HG03025 (cell line): ENCODE data around the gene MS4A4E.
"Not testable (repeated sequence)": the region's sequence is repeated elsewhere in the genome, so short reads cannot be mapped to it uniquely, and the experiment has no call there.

Source experiments
- ATAC-seq: cut with Tn5 transposase; IDR thresholded peaks from one replicate; pipeline ENCODE4 v1.9.1; 2021; ENCODE audit warnings: mild to moderate bottlenecking, moderate library complexity; ENCODE audit not compliant: unreplicated experiment, low FRiP score

The MS4A4E gene

DNA sequence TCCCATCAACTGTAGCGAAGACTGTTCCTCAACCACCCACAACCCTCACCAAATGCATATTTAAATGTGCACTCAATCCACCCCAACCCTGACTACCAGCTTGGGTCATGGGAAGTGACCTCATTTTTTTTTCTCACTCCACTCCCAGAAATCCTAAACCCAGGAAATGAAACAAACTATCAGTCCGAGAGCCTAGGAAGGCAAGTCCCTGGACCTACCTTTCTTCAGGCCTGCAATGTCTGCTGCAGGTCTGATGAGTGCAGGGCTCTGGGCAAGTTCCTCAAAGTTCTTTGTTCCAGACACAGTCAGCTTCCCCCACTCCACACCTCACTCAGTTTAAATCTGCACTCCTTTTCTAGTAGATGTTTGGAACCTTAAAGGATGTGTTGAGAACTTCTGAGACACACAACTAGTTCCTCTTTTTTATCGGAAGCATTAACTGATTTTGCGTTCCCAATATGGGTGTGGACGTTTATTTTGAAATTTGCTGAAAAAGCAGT lies at the start of gene MS4A4E:
Gene MS4A4E (minus strand): TSS at position 398 of the 500 bp plus-strand sequence. CDS start 13,082 bp downstream, outside the sequence.
- ATAC-seq: no peak

- ATAC-seq: no peak
These were observed 49.2 kb upstream of the MS4A4E start for GRCh38 chr11:60292145-60292544.

GRCh38 chr11:60288531-60288930 lies 45.6 kb upstream of the MS4A4E start:
- ATAC-seq: no peak

GRCh38 chr11:60285411-60286126 lies 42.6 kb upstream of the MS4A4E start:
- ATAC-seq: not testable (repeated sequence)

DNA sequence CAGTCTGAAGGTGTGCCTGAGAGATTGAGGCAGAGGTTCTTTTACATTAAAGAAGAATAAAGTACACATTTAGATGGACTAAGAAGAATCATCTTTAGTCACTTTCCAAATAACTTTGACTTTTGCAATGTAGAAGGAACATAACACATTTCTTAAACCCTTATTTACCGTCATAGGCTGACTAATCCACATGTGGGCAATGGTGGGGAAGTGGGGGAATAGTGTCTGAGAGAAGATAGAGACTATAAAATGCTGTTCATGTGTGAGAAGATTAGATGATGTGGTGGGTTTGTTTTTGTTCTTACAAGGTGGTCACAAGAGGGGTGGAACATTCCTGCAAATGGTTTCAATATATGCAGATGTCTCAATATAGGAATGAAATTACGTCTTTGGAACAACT lies 39.3 kb upstream of the MS4A4E start:
- no peak for ATAC-seq

- ATAC-seq: no peak
These were observed 38.5 kb upstream of the MS4A4E start for GRCh38 chr11:60281485-60281884.

DNA sequence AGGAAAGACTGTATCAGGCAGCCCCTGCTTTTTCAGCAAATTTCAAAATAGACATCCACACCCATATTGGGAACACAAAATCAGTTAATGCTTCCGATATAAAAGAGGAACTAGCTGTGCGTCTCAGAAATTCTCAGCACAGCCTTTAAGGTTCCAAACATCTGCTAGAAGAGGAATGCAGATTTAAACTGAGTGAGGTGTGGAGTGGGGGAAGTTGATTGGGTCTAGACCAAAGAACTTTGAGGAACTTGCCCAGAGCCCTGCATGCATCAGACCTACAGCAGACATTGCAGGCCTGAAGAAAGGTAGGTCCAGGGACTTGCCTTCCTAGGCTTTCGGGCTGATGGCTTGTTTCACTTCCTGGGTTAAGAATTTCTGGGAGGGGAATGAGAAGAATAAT lies 37.5 kb upstream of the MS4A4E start, which contains the start of gene MS4A4A:
Gene MS4A4A (plus strand): TSS at position 255 of the 400 bp plus-strand sequence. CDS start 10 bp downstream, at position 265.
- no peak for ATAC-seq

DNA sequence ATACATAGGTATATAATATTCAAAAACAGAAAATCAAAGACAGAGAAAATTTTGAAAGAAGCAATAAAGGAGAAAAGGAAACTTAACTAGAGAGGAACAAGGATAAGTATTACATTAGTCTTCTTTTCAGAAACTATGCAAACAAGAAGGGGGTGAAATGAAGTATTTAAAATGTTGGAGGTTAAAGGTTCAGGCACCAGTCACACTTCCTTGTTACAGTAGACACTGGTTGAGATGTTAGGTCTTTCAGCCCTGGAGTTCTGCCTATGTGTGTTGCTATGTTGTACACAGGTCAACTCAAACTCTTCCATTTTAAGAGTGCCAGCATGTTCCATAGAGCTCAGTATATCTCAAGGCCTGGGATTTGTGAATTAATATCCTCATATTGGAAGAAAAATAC lies 31.5 kb upstream of the MS4A4E start:
- no peak for ATAC-seq

DNA sequence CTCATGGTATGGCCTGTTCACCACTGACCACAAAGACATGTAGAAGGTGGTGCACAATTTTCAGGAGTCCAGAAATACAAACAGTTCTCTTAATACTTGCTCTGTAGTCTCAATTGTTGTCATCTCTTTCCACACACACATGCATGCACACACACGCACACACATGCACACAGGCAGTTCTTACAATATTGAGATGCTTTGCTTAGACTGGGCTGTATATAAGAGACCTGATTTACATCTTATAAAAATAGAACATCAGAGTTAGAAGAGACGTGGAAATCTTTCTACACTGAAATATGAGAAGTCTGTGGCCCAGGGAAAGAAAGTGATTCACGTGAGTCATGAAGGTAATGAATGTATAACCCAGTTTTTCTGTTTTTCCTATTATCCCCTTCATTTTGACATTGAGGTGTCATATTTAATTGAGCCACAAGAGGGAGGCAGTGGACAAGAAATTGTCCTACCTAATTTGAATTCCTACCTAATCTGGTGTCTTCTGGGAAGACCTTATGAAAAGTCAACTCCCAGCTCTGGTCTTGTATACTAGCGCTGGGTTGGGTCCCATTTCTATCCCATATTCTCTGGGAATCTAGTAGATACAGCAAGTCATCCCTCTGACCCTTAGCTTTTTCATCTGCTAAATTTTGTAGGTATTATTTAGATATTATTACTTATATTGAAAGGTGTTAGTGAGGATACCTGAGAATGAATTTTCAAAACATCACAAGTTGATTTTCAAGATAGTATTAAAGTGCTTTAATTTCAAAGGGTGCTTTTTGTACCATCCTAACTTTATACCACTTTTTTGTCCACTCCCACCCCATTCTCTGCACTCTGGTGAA lies 22.7 kb upstream of the MS4A4E start:
- ATAC-seq: no peak

- no peak for ATAC-seq
These were observed 21.7 kb upstream of the MS4A4E start for GRCh38 chr11:60264644-60265043.

DNA sequence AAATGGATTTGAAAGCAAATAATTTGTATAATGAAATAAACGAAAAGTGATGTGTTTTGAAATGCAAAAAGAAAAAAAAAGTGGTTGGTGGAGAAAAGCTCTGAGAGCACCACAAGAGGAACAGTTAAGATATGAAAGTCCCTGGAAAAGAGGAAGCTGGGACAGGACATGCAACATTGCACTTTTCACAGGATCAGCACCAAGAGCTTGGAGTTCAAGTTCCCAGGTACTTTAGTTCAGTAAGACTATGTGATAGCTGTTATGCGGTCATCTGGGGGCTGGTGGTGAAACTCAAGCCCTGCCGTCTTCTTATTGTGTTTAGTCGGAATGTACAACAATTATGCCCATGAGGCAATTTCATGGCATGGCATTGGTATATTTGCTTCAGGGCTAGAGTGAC lies 20.5 kb upstream of the MS4A4E start:
- no peak for ATAC-seq

DNA sequence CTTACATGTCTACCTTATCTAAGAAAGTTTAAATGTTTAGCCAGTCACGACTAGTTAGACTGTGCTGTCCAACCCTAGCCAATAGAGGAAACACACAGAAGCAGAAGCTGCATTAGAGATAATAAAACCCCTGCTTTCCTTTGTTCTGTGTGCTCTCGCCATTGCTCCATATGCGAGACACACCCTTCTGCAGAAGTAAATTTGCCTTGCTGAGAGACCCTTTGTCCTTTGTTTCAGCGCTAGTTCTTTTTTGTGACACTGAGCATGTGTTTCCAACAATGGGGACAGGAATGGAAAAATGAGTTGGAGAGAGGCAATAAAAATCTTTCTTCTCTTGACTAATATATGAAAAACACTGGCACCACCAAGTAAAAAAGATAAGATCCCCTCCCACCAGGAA lies 18.1 kb upstream of the MS4A4E start:
- ATAC-seq: no peak

DNA sequence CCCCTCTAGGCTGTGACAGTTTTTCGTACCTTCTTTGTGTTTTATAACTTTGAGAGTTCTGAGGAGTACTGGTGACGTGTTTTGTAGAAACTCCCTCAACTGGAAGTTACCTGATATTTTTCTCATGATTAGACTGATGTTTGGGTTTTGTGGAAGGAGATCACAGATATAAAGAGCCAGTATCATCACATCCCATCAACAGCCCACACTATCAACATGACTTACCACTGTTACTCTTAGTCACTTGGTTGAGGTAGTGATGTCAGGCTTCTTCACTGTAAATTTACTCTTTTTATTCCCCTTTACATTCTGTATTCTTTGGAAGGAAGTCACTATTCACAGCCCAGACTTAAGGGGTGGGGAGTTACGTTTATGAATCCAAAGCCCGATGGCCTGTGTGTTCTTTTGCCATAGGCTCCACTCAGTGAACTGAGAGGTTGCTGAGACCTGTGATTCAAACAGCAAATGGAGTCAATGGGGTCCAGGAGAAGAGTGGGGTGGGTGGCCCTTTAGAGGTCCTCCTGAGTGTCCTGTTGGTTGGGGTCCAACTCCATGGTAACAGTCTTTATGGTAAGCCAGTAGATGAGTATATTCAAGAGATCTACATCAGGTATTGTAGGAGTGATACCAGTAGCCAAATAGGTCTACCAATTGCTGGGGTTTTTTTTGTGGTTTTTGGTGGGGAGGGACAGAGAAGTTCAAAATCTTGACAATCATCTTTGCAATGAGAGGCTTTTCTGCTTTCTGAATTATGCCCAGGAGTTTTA lies 15.2 kb upstream of the MS4A4E start:
- no peak for ATAC-seq

GRCh38 chr11:60252213-60253108 lies 9.5 kb upstream of the MS4A4E start:
- no peak for ATAC-seq

- ATAC-seq: no peak
These were observed 8.7 kb upstream of the MS4A4E start for GRCh38 chr11:60251485-60252212.

- no peak for ATAC-seq
These were observed 1.2 kb downstream of the MS4A4E start for GRCh38 chr11:60241786-60242185.

GRCh38 chr11:60240662-60241061 lies 2.3 kb downstream of the MS4A4E start:
- ATAC-seq: no peak

DNA sequence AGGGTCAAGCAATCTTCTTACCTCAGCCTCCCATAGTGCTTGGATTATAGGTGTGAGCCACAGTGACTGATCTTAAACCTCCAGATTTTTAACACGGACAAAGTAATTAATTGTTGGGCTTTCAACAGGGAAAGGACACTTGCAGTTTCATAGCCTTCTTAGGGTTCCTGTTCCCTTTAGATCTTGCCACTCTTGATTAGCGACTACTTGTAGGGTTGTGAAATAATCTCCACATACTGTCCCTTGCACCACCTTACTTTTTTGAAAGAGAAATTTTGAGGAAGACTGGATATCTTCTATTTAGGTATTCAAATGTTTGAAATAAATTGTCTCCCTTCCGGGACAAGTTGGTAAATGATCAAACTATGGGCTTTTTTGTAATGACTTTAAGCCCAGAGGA lies 7.6 kb downstream of the MS4A4E start:
- ATAC-seq: no peak

GRCh38 chr11:60230681-60231080 lies 12.3 kb downstream of the MS4A4E start:
- no peak for ATAC-seq
